ENCODE data around the gene ANKS1B.

Gene ANKS1B

DNA sequence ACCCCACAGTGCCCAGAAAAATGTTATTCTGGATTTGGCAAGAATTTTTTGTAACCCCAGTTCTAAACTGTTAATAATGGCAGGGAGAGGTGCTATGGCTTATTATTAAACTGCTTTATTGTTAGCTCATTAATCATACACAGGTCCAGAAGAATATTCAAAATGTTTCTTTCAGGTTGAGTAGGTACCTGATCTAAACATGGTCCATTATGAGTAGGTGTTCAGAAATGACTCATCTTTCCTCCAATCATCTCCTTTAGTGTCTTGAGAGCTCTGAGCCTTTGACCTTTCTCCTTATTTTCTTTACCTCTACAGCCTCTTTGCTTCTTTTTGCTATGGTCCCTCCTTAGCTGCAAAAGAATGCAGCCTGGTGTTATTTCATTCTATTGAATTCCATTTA, 548.2 kb downstream of the ANKS1B start:
- DNase-seq: no peak

DNA sequence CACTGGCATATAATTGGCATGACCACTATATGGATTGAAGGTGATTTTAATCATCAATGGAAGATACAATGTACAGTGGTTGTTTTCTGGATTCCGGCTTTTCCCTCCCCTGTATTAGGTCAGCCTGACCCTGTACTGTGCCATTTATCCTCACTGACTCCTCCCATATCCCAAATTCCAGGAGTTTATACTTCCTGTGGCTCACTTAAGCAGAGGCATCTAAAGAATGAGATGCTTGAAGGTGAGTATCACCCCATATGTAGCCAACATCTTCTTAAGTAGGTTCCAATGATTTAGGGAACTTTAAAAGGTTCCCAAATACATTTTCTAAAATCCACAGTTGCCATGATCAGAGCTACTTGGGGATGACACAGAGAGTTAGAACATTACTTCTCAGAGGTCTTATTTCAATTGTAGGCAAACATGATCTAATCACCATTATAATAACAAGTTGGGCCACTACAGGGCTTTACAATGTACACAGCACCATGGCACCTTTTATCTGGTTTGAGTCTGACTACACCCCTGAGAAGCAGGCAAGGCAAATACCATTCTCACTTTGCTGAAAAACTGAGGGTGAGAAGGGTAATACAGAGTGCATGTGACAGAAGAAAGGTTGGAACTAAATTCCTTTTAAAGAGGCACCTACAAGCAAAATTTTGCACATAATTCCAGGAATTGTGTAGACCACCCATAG, 549.5 kb downstream of the ANKS1B start:
- no peak for DNase-seq

DNA sequence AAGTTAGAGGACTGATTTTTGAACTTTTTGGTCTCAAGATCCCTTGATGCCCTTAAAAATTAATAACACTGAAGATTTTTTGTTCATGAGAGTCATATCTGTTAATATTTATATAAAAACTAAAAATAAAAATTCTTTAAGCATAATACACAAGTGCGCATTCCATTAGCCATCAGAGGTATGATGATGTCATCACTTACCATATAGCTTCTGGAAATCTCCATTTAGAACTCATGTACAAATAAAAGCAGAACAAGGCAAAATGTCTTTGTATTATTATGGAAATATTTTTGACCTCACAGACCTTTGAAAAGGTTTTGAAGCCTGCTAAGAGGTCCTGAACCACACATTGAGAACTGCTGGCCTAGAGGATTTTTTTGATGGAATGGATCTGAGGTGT, 551.6 kb downstream of the ANKS1B start:
- DNase-seq: no peak

DNA sequence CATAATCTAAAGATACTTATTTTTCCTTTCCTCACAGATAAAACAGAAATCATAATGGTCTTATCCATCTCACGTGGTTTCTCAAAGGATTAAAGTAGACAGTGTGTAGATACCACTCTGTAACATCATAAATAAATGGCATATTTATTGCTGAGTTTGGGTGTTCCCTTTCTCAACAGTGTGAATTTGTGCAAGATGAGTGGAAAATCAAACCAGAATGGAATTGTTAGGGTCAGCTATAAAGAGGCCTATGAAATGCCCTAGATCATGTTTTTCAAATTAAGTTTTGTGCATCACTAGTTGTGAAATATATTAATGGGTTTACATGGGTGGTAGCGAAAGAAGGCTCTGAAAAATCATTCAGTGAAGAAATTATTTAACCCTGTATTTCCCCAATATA, 553.5 kb downstream of the ANKS1B start:
- no peak for DNase-seq

DNA sequence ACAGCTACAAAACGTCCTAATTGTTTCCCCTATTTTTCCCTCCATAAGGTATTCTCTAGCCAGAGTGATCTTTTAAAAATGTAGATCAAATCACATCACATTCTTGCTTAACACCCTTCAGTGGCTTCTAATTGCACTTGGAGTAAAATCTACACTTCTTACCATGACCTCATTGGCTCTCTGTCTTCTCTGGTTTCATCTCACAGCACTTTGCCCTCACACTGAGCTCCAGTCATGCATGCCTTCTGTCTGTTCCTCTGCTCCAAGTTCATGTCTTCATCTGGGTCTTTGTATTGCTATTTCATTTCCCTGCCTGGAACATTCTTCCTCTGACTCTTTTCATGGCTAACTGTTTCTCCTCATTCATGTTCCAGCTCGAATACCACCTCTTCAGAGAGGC, 557.6 kb downstream of the ANKS1B start:
- no peak for DNase-seq

DNA sequence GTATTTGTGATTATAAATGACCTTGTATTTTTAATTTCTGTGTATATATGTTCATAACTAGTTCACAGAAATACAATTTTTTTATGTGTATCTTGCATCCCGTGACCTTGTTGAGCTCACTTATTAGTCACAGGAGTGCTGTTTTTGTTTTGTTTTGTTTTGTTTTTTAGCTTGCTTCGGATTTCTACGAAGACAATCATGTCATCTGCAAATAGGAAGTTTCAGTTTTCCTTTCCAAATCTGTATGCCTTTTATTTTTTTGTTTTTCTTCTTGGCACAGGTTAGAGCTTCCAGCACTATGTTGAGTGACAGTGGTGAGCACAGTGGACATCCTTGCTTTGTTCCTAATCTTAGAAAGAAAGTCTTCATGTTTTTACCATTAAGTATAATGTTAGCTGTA, 566.4 kb downstream of the ANKS1B start:
- no peak for DNase-seq

DNA sequence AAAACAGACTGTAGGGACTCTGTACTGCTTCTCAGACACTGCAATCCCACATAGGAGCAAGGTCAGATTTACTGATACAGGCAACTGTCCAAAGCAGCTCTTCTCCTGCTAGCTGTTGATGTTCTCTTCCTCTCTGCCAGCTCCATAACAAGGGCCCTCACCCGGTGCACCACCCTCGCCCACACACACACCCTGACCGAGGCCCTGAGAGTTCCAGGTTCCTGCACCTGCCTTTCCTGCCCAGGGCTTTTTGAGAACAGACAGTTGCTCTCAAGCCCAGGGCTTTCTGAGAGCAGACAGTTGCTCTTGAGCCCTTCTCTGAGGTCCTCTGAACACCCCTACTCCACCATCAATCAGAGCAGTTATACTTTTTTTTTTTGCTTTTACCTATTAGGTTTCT, 571.0 kb downstream of the ANKS1B start:
- DNase-seq: no peak

DNA sequence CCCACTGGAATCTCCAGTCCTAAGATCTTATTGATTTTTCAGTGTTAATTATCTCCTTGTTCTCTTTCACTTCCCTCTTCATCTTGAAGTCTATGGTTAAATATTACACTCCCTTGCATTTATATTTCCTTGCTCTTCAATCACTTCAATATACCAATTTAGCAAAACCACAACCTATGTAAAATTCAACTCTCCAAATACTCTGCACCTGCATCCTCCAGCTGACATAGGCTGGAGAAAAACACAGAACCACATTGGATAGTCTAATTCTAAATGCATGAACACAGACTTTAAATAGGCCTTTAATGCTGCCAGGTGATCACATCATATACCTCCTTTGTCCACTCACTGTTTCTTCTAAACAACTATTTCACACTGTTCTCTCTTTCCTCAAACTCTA, 591.0 kb downstream of the ANKS1B start:
- no peak for DNase-seq

DNA sequence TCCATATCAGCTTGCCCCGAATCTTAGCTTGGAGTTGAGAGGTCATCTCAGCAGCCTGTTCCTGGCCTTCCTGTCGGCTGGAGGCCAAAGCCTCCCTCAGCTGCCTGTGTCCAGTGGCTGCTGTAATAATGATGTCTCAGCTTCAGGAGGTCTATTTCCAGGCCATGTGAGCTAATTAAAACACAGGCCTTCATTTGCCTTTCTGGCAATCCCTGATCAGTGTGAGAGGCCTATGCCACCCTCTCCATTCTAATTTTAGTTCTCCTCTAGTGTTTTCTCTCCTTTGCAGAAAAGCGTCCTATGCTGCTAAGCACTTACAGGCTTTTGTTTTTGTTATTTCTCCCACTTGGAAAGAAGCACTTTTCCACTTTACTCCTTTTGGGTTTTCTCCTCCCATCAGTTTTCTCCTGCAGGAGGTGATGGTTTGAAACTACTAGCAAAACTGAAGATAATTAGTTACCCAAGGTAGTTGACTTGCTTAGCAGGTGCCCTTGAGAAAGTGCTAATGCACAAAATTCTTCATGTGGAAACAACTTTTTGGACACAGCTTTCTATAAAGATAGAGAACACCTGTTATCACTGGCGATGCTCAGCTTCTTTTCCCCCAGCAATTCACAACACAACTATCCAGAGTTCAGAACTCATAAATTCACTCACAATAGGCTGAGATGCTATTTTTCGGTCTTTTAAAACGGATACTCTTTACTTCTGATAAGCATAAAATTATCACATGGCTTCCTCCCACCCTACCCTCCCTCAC, 592.5 kb downstream of the ANKS1B start:
- DNase-seq: no peak

DNA sequence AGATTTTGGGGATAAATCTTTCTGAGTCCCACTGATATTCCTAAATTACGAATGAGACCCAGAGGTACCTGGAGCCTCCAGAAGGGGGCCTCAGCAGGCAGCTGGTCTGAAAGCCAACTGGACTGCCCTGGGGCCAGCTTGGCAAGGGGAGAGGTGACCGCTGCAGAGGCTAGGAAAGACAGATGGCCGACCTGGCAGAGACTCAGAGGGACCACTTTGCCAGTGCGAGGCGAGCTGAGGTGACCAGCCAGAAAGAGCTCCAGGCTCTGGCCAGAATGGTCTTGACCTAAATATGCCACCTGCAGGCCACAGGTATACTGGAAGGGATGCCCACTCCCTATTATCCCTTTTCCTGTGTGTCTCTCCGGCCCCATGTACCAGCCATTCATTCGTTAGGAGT, 594.0 kb downstream of the ANKS1B start:
- peak; percentile 83 for DNase-seq

DNA sequence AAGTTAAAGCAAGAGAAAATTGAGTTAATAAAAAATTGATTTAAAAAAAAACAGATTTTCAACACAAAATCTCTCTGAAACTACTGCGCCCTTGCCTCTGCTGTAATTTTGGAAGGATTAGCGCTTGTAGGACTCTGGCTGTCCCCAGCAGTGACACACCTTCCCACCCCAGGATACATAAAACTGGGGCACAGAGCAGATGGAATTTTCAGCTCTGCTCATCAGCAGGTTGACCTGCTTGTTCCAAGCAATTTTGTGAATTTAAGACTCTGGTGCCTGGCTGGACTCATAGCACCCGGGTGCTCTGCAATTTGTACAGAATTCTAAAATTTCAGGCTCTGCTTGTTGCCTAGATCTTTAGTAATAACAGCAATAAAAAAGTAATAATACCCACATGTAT, 595.0 kb downstream of the ANKS1B start:
- DNase-seq: no peak

DNA sequence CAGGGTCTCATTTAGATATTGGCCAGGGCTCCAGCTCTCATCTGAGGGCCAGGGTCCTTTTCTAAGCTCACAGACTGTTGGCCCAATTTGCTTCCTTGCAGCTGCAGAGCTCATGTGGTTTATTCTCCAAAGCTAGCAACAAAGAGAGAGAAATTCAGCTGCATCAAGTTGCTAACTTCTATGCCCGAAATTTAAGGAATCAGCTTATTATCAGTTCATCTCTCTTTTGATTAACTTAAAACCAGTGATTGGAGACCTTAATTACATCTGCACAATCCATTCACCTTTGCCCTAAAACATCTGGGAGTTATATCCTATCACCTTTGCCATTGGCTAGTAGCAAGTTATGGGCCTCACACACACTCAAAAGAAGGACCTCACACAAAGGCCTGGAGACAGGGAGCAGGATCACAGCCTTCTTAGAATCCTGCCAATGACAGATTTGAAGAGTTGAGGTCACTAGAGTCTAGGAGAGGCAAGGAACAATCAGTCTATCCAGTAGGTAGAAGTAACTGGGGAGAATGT, 596.0 kb downstream of the ANKS1B start:
- DNase-seq: no peak

DNA sequence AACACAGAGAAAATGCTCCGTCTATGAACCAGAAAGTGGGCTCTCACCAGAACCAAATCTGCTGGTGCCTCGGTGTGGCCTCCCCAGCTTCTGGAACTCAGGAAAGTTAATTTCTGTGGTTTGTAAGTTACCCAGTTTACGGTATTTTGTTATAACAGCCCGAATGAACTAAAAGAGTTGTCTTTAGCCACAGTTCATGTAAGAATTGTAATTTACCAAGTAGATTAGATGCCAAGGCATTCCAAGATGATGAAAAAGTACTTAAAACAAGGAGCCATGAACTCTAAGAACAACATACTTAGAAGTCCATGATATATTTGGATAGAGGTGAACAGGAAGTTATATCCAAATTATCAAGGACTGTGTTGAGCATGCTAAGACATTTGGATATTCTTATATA, 597.1 kb downstream of the ANKS1B start:
- no peak for DNase-seq

DNA sequence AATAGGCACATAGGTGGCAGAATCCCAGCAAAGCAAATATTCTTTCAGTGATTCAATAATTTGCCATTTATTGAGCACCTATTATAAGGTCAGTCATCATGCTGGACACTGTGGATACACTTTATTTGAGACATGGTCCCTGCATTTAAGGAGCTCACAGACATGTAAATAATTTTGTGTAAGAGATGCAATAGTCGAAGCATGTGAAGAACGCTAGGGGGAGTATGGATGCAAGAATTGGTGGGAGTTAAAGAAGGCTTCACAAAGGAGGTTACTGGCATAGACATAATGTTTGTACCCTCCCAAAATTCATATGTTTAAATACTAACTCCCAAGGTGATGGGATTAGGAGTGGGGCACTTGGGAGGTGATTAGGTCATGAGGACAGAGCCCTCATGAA, 597.8 kb downstream of the ANKS1B start:
- no peak for DNase-seq

DNA sequence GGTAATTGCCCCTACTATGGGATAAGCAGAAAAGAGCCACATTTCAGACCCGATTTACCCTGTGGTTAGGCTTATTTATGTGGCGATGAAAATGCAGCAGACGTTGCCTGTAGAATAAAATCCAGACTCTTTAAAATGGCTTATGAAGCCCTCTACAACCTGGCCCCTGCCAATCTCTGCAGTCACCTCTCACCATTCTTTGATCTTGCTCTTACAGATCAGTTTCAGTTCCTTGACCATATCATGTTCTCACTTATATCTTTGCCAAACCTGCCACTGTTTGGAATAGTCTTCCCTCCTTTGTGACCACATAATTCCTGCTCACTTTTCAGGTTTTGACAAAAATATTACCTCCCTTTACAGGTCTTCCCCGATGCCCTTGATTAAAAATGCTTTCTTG, 601.5 kb downstream of the ANKS1B start:
- no peak for DNase-seq

DNA sequence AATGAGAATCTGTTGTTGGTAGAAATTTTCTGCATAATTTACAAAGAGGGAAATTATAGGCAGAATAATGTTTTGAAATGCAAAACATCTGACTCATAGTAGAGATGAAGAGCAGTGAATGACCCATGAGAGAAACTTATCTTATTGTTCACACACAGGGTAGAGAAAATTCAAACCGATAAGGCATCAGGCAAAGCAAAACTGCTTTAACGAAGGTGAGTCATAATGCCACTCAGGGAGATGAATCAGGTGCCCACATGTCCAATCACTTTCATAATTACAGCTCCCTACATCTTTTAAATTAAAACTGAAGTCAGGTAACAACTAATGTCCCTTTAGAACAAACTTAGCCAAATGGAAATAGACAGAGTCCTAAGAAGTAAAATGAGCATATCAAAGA, 602.7 kb downstream of the ANKS1B start:
- DNase-seq: no peak

DNA sequence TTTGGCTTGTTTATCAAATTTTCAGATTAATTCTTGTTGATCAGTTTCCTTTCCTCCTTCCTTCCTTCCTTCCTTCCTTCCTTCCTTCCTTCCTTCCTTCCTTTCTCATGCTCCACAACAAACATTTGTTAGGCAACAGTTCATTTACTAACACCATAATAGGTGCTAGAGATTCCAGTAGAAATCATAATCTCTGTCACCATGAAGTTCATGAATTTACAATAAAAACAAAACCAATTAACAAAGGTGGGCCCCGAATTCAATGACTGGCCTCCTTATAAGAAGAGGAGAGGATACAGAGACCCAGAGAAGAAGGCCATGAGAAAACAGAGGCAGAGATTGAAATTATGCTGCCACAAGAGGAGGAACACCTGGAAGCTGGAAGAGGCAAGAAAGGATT, 604.0 kb downstream of the ANKS1B start:
- no peak for DNase-seq

DNA sequence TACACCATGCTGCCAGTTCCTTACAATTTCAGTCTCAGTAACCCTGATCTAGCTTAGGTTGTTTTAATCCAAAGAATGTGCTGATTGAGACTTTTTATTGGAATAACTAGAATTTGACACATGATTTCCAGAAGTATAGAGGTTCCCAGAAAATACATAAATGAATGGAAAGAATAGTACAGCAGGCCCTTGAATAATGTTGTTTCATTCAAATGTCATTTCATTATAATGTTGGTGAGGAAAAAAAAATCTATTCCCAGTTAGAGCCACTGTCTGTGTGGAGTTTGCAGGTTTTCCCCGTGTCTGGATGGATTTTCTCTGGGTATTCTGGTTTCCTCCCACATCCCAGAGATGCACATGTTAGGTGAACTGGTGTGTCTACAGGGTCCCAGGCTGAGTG, 610.7 kb downstream of the ANKS1B start:
- no peak for DNase-seq

DNA sequence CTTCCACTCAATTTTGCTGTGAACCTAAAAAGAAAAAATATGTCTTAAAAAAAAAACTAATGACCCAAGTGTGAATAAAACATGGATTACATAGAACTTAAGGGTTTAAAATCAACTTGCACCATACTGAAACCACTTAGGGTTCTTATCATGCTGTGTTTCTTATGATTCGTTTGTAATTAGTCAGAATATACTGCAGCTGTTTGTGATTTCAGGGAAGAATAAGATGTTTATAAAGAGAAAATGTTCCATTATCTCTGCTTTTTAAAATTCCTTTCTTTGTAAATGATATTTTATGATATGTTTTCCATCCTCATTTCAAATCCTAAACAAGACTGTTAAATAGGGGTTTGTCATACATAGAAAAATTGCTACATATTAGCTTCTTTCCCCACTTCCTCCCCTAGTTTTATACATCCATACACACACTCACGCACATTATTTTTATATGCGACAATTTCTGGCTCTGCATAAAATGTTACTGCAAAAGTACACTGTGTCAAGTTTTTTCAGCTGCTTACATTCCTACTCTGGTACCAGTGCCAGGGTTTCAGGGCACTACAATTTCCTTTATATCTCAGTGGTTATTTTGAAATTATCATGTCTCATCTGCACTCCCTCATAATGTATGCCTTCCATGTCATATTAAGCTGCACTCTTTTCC, 612.3 kb downstream of the ANKS1B start:
- no peak for DNase-seq

DNA sequence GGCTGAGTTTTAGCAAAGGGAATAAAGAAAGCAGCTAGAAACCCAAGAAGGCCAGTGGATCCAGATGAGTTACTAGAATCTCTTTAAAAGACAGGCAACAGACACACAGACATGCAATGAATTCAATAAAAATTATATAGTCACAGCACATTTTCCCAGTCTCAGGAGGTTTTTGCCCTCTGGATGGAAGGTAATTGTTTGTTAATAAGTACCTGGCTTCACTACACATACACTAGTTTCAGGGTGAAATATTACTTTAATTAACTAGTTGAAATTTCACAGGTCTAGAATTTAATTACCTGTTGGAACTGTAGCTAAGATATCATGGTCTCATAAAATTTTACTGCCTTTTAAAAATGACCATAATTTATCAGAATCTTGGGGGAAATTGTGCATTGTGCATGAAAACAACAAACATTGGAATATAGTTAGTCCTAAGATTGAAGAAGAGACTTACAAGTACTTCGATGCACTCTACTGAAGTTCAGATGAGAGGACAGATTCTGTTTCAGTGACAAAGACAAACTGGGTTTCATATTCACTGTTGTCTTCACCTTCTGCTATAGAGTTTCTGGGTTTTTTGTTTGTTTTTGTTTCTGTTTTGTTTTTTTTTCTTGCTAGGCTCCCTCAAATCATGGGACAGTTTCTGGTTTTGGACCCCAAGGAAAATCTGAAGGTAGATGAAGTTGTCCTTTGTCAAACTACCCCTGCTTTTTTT, 614.2 kb downstream of the ANKS1B start:
- DNase-seq: no peak

DNA sequence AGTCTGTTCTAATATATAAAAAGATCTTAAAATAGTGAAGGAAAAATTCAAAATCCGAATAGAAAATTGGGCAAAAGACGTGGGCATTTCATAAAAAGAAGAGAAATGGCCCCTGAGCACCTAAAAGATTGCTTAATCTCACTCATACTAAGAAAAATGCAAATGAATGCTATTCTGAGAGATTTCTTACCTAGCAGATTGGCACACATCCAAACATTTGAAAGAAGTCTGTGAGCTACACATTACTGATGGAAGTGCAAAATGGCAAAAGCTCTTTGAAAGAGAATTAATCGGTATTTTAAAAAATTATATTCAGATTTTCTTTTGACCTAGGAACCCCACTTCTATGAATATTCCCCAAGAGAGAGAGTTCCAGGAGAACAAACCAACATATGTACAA, 617.6 kb downstream of the ANKS1B start:
- no peak for DNase-seq

DNA sequence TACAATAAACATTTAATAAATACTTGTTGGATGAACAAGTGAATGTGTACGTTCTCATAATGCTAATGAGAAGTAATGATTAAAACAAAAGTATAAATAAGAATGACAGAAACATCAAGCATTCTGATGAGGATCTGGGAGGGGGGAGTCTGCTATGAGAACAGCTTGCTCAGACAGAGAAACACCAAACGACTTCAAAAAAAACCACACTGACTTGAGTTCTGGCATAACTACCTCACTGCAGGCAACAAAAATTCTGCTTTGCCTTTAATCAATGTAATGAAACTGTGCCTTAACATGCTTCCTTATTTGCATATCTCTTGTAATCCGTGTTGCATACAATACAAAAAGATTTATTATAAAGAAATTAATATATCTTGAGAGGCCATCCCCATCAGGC, 632.5 kb downstream of the ANKS1B start:
- no peak for DNase-seq

DNA sequence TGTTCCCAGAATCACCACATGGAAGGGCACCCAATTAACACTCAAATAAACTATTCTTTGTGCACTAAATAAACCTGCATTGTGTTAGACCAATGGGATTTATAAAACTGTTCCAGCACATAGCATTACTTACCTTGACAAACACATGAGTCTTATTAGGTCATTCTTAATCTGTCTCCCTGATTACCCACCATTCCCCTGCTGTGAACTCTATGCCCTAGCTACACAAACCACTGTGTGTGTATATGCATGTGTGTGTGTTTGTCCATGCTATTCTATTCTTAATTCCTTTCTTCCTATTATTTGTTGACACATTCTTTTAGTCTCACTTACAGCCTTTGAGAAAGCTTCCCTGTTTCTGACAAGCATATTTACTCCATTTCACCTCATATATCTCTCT, 640.8 kb downstream of the ANKS1B start:
- DNase-seq: no peak

Data from islet precursor cell (in vitro differentiated cells).